ENCODE measurements around the gene PTPRD.

PTPRD gene

DNA sequence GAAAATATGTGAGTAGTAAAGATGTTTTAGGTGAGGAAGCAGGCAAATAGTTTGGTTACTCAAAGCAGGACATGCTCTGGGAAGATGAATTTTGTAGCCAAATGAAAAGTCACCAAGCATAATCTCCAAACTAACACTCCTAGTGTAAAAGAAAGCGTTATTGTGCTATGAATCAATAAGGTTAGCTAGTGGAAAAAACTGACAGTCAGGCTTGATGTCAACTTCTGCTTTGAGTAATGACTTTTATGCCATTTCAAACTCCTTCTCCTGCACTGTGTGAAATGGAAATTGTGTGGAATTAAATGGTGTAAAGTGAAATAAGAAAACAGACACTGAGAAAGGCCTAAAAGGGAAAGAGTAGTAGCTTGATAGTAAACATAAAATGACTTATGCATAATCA, 2176.0 kb downstream of the PTPRD start:
- DNase-seq (ENCODE audit: low read depth), result no peak

DNA sequence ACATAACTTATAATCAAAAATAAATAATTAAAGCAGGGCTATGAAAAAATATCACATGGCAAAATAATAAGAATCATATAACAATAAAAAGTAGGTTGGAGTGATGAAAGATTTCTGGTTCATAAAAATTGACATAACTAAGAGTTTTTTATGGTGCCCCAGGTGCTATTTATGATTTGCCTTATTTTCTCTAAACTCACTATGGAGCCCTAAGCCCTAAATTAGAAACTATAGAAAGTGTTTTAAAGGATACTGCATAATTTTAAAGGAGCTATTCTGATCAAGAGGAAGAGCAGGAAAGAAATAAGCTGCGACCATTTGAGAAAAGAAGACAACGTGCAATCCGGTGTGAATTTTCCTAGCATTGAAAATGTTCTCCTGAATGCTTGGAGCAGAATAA, 2178.2 kb downstream of the PTPRD start:
- no peak for DNase-seq (ENCODE audit: low read depth)

DNA sequence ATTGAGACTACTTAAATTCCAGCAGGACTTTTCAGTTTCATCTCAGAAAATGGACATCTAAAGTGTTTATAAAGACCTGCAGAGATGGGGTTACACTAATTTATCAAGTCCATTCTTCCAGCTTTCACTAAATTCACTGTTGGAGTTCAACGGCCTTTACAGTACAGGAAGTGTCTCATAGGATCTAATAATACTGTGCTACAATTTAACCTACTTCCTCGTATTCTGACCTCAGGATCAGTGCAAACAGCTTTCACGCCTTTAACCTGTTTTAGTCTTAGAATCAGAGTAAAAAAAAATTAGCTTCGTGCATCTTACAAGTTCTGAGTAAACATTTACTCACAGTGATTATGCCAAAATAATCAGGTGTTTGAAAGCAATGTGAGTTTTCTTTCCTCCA, 2180.6 kb downstream of the PTPRD start:
- no peak for DNase-seq (ENCODE audit: low read depth)

DNA sequence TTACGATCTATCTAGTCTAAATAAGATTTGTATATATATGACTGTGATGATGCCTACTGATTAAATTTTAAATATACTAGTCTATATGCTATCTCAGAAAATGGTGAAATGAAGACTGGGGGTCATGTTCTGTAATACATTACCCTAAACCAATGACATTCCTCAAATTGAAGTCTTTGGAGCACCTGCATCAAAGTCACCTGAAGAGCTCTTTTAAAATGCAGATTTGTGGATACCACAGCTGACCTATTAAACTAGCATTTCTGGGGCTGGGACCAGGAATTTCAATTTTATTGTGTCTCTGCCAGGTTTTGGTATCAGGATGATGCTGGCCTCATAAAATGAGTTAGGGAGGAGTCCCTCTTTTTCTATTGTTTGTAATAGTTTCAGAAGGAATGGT, 2181.3 kb downstream of the PTPRD start:
- no peak for DNase-seq (ENCODE audit: low read depth)

DNA sequence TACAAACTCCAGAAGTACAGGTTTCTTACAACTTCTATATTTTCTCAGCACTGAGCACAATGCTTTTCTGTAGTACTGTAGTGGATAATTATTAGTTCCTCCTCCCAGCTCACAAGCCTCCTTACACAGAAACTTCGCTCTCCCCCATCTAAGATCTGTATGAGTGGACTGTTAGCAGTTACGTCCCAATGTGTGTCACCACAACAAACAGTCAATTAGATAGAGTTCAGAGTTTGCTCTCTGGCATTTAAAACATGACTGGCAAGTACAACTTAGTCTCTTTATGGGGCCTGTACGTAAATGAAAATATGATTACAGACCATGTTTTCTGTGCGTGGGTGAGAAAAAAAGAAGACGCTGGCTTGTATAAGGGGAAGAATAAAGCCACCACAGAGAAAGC, 2181.9 kb downstream of the PTPRD start:
- no peak for DNase-seq (ENCODE audit: low read depth)

DNA sequence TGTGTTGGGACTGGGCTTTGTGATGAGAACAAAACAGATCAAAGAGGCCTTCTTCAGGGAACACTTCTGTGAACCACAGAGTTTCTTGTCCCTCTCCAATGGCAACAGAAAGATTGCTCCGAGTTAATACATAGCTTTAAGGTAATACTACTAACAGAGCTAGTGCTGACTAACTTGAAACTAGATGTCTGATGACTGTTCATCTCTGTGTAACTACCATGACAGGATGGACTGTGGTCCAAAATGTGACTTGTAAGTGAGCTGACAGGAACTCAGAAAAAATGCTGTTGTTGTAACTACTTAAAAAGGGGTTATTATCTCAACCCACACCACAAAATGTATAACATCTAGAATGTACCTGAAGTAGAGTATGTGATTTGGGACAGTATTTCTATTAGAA, 2183.0 kb downstream of the PTPRD start:
- no peak for DNase-seq (ENCODE audit: low read depth)

DNA sequence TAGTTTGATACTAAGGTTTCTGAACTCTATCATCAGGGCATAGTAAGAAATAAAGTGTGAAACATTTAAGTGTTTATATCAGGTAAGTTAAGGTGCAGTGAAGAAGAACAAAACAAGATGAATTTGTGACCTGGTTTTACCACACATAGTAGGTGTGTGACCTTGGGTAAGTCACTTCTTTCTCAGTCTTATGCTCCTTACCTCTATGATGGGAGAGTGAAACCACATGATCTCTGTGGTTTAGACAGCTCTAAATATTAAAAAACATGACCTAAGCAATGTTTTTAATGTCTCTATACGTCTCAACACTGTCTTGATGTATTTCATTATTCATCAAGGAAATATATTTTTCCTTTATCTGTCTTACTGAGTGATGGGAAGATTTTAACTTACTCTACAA, 2183.6 kb downstream of the PTPRD start:
- DNase-seq (ENCODE audit: low read depth), result no peak

DNA sequence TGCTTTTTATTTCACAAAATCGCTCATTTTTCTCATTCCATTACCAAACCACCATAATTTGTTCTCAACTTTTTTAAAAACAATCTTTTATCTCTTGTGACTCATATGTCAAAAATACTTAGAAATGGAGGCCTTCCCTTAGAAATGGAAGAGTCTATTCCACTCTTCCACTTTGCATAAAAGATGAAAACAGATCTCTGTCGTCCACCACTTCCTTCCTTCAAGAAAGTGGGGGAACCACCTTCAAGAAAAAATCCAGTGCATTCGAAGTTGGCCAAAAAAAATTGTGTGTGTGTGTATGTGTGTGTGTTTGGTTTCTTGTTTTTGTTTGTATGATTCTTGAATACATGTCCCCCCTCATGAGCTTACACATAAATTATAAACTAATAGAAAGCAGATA, 2184.4 kb downstream of the PTPRD start:
- DNase-seq (ENCODE audit: low read depth), result no peak

DNA sequence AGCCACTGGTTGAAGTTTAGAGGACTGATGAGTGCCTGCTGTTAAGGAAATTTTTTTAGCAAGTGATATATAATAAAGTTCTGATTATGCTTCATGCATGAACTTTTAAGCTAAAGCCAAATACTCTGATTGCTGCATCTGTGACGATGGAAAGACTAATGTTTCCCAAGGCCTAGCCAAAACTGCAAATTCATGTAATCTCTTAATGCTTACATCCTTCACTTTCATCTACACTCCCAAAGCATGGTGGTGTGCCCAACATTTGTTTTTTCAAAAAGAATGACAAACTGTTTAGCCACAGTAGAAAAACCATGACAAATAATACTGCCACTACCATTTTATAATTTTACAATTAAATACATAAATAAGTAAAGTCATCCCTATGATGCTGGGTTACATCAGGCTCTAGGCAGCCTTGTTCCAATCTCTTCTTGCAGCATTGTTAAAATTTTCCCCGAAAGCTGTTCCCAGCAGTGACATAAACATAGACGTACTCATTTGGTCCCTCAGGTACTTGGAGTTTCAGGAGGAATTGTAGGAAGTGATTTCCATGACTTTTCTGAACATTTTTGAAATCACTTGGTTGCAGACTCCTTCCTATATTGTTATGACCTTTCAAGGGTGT, 2187.9 kb downstream of the PTPRD start:
- DNase-seq (ENCODE audit: low read depth), result no peak

DNA sequence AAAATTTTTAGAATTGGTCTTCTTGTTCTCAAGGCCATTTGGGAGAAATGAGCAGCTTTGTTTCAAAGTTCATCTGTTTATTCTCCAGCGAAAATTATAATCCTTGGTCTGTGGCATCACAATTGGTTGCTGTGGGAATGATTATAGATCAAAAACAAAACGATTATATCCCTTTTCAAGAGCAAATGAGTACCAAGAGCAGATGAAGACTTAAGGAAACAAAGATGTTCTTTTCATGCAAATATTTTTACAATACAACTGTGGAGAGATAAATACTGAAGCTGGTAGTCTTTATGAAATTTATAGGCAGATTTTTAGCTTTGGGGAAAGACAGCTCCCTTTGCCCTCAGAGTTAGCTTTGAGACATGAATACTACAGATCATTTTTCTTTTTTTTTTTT, 2192.4 kb downstream of the PTPRD start:
- no peak for DNase-seq (ENCODE audit: low read depth)

DNA sequence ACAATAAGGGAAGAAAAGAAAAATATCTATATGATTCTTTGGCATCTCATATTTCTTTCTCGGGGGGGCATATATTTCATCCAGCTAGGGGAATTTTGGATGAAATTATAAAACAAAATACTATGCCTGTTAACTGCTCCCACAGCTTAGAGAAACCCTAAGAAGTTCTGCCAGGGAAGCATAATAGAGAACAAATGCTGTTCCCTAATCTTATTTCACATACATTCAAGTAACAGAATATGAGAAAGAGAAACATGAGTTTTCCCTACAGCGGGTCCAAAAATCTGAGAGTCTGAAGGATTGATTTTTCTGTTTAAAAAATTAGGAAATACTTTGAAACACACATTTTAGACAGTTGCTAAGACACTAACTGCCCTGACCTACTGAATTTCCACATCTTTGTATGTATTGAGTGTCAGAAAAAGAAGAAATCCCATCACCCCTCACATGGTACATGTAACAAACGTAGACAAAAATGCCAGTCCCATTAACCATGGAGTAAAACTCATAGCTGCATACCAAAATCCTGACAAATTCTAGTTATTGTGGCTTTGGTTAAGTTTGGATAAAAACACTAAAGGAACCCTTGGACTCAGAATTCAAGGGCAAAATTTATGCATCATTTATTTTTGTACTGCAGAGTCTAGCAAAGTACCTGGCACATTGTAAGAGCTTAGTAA, 2193.1 kb downstream of the PTPRD start:
- no peak for DNase-seq (ENCODE audit: low read depth)

DNA sequence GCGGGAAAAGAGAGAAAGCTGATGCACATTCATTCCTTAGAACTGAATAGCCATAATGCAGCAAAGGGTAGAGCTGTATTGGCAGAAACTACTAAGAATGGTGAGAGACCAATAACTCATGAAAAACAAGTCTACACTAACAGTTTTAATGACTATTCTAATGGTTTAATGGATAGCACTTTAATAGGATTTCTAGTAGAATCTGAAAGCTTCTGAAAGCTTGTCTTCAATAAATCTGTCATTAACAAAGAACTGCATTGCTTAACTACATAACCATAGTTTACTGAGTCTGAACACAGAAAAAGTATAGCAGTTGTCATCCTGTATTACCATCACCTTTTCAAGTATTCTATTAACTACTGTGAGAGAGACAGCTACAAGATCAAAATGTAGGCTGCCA, 2195.5 kb downstream of the PTPRD start:
- DNase-seq (ENCODE audit: low read depth), result no peak

DNA sequence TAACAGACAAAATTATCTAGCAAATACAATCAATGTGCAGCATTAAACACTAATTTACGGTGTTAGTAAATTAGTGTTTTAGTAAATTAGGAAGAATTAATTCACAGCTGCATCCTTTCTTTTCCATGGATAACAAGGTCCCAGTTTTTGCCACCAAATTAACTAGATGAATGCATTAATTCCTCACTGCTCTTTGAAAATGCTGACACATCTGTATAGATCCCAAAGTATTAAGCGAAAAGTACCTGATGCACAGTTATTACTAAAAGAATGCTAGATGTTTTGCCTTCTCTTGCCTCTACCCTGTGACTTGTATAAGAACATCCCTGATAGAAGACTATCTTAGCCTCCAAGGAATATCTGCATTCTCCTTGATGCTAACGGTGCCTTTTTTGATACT, 2200.5 kb downstream of the PTPRD start:
- DNase-seq (ENCODE audit: low read depth), result no peak

DNA sequence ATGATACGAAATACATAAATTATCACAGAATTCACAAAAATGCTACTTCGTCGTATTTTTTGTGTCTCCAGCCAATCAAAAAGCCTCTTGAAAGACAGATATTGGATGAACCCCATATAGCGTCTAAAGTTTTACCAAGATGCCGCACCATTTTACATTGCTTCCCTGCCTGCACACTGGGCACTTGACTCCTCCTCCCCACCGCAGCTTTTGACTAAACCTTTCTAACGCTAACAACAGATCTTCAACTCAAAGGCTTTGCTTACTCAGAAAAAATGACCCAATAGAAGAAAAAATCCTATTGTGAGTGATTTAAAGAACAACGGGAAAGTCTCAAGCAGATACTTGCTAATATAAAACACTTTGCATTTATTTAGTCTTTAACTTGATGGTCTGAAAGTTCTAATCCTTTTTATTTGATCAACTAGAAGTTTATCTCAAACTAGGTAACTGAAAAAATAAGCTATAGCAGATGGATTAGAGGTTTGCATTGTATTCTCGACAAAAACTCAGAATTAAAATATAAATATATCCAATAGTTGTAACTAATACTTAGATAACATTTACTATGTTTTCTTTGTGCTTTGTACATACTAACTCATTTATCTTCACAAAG, 2204.1 kb downstream of the PTPRD start:
- no peak for DNase-seq (ENCODE audit: low read depth)

DNA sequence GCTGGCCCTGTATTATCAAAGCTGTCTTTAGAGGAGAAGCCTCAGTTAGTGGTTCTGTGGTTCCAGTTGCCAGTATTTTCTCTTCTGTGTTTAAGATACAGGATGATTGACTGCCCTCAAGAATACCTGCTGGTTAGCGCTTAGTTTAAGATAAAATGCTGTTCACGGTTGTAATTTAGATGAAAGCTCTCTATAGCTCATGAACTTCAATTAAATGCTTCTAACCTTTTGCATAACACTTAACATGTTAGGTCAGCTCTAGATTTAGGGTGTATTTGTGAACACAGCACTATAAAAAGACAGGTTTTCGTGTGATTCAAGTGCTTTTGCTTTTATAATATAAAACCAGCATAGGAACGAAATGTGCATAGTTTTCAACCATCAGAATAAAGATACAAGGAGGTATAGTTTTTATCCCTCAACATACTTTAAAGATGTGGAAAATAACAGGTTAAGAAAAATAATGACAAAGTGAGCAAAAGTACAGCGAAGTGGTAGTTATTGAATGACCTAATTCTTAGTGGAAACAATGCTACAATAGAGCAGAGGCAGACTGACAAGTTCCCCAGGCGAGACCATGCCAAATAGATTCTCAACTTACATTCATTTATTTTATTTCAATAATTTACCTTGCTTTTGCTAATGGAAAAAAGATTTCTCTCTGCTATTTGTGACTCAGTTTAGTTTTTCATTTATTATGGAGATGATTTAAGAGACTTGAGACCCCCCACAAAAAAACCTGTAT, 2210.7 kb downstream of the PTPRD start:
- no peak for DNase-seq (ENCODE audit: low read depth)

DNA sequence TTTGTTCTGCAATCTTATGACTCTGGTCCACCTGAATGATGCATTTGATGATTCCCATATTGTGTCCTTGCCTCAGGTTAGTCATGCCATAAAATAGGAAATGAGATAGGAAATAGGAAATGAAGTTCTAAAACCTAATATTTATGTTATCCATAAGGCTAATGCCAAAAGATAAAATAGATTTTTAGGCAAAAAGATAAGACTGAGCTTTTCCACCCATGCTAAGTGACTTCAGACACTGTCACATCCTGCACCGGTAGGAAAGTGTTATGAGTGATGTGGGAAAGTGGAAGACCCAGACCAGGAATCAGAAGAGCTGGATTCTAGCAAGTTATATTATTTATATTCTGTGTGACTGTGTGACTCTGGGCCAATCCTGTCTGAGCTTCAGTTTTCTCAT, 2212.4 kb downstream of the PTPRD start:
- DNase-seq (ENCODE audit: low read depth), result no peak

DNA sequence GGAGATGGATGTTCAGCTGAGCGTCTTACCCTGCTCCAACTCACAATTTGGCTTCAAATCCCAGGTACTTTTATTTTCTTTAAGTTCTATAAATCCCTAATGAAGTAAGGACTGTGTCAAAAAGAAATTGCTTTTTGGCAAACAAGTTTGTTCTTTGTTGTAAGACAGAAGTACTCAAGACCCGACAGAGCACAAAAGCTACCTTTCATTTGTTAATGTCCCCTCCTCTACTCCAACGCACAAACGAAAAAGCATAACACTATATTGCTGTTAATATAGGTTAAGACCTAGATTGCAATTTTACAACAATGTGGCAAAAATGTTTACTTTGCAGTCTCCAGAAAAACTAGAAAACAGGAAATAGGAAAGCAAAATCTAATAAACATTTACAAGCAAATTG, 2217.8 kb downstream of the PTPRD start:
- no peak for DNase-seq (ENCODE audit: low read depth)

DNA sequence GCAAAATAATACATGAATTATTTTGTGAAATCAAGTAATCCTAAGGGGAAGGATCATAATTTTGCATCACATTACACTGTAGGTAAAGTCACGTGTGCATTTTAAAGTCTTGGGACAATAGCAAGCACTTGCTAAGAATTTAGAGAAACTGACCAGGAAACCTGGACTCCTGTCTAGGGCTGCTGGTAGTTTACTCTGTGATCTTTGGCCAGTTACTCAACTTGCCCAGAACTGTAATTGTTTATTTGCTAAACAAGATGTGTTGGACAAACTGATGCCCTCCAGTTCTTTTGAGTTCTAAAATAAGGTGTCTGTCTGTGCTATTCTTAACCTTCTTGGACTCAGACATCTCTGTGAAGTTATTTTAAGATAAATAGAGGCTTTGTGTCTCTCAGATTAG, 2218.5 kb downstream of the PTPRD start:
- DNase-seq (ENCODE audit: low read depth), result no peak

DNA sequence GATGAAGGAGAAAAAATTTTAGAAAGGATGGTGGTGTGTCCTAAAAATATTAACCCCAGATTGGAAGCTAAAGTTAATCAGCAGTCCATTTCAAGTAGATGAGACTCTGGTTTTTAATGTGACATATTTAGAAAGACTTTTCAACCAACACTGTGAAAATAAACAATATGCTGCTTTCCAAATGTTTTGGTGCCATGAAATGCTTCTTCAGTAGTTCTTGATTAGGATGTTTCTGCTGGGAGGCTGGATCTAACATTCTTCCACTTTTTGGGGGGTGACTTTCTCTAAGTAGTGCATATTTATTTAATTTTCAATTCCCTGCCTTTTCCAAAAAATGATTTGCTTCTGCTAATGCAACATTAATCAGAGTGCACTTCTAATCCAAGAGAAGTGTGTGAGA, 2219.9 kb downstream of the PTPRD start:
- DNase-seq (ENCODE audit: low read depth), result no peak

DNA sequence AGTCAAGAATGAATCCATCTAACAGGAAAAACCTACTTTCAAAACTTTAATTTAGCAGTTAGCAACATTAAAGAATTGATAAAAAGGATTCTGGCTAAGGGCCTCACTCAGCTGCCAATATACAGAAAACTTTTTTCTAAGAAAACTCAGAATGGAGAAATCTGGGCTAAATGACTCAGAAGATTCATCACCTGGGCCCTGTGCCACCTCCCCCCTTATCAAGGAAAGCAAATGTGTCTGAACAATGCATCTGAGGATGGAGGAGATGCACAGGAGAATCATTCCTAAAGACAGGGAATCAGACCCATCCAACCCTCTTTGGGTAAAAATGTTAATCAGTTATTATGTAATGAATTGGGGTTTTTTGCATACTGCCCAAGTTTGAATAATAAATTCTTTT, 2221.2 kb downstream of the PTPRD start:
- no peak for DNase-seq (ENCODE audit: low read depth)

DNA sequence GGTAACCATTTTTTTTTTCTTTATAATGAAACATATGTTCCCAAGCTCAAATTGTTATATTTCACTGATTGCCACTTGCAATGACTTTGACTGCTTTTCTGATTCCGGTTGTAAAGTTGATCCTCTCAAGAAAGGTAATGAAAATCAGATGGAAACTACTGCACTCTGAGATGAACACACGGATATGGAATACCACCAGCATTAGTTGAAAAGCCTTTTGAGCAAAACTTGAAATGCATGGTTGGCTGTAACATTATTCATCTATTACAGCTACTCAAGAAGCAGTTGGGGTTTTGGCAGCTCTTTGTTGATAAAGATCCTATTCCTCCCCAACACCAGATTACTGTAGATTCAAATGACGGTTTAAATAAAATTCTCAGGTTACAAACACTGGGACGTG, 2221.7 kb downstream of the PTPRD start:
- DNase-seq (ENCODE audit: low read depth), result no peak

DNA sequence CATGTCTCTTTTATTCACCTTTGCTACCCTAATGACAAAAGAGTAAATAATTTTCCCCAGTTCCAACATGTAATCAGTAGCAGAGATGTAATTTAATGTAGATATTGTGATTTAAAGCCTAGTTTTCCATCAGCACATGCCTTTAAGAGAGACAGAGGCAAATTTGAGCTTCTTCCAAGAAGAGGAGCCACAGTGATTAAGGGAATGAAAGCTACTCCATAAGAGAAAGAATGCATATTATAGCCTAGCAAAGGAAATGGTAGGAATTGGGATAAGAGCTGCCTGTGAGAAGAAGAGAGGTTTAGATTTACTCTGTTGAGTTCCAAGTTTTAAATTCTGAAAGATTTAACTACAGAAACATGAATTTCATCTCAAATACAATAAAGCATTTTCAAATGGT, 2222.2 kb downstream of the PTPRD start:
- no peak for DNase-seq (ENCODE audit: low read depth)

DNA sequence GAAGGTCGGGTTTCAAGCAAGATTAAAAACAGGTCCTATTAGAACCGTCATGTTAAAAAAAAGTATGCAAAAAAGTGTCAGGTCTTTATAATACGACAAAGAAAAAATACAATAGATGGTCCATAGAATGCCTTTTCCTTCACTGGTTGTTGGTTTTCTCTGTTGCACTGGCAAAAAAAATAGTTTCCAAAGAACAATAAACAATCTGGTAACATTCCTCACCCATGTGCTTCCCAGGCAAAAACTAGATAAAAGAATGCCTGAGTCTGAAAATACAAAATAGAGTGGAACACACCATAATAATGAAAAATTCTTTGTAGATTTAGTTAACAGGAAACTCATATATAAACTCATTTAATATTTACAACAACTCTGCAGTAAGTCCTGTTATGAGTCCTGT, 2223.3 kb downstream of the PTPRD start:
- DNase-seq (ENCODE audit: low read depth), result no peak

Data from GM04504 (cell line).